ENCODE measurements around the gene ARMH3. TPM values are rescaled to one million over a fixed set of nuclear protein-coding genes. Genes with fewer than 3 reads are reported as not detected.

Gene ARMH3
- total RNA-seq, 1 donor from 2014 or later = 26.6 TPM

DNA sequence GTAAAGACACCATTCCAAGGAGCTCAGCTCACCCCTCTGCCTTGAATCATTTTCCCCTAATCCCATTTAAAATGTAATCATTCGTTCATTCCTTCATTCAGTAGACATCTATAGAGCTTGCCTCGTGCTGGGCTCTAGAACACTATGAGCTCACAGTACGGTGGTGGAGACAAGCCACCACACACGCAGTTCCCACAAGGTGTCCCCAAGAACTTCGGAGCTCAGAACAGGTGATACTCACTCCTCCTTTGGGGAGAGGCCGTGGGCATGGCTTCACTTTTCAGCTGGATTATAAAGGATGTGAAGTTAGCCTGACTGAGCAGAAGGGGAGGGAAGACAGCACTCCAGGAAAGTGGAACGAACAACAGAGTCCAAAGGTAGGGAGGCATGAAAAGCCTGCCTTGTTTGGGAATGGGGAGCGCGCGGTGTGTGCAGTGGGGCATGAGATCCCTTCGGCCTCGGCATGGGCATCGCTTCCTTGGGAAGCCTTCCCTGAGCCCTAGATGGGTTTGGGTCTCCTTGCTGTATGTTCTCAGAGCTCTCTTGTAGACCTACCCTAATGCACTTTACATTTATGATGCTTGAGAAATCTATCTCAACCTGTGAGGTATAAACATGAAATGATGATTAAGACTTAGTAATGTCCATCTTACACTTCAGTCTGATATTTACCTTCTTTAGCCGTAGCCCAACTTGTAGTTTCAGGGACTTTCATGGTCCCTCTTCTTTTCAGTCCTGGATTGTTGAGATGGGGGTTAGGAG is 236.9 kb downstream of the ARMH3 start:
- Mint-ChIP-seq H3K4me3 (peak overlapping the region; percentile 98), H3K27me3 (ENCODE audit: low read depth) (no peaks in the 10 kb centered on the region), H3K36me3 (no peaks in the 10 kb centered on the region), H3K4me1 (peaks cover 33% of the 10 kb centered on the region), H3K9me3 (no peaks in the 10 kb centered on the region), H3K27ac (peak overlapping the region; percentile 99)
- peak in 1 of 2 experiments; percentile 50 for DNase-seq (ENCODE audit: low spot score in 2 of 2, unreplicated experiment in 2 of 2)
- TF ChIP-seq, protein P1, sequence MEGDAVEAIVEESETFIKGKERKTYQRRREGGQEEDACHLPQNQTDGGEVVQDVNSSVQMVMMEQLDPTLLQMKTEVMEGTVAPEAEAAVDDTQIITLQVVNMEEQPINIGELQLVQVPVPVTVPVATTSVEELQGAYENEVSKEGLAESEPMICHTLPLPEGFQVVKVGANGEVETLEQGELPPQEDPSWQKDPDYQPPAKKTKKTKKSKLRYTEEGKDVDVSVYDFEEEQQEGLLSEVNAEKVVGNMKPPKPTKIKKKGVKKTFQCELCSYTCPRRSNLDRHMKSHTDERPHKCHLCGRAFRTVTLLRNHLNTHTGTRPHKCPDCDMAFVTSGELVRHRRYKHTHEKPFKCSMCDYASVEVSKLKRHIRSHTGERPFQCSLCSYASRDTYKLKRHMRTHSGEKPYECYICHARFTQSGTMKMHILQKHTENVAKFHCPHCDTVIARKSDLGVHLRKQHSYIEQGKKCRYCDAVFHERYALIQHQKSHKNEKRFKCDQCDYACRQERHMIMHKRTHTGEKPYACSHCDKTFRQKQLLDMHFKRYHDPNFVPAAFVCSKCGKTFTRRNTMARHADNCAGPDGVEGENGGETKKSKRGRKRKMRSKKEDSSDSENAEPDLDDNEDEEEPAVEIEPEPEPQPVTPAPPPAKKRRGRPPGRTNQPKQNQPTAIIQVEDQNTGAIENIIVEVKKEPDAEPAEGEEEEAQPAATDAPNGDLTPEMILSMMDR (IDR thresholded peaks at IDR 0.05; ENCODE audit: unreplicated experiment) = no peak

GRCh38 chr10:101818119-101818871 is 237.7 kb downstream of the ARMH3 start, which contains the start of gene OGA:
Gene OGA (minus strand): TSS chr10:101818444. CDS start chr10:101818022, 422 bp downstream.
- TF ChIP-seq, protein P1 (IDR thresholded peaks at IDR 0.05; ENCODE audit: unreplicated experiment) = no peak
- Mint-ChIP-seq H3K4me3 (peak within 1 kb of the TSS; percentile 98), H3K27ac (peak within 1 kb of the TSS; percentile 99), H3K4me1 (peaks cover 40% of the 10 kb centered on the region), H3K36me3 (no peaks in the 10 kb centered on the region), H3K27me3 (ENCODE audit: low read depth) (no peaks in the 10 kb centered on the region), H3K9me3 (no peaks in the 10 kb centered on the region)
- DNase-seq (ENCODE audit: low spot score in 2 of 2, unreplicated experiment in 2 of 2) = peak; percentile 97

GRCh38 chr10:101817337-101818118 is 238.4 kb downstream of the ARMH3 start:
- Mint-ChIP-seq H3K4me1 (peaks cover 41% of the 10 kb centered on the region), H3K27ac (peak overlapping the region; percentile 99), H3K4me3 (peak overlapping the region; percentile 98), H3K36me3 (peaks cover 2% of the 10 kb centered on the region), H3K9me3 (no peaks in the 10 kb centered on the region), H3K27me3 (ENCODE audit: low read depth) (no peaks in the 10 kb centered on the region)
- DNase-seq (ENCODE audit: low spot score in 2 of 2, unreplicated experiment in 2 of 2) = peak in 1 of 2 experiments; percentile 62
- TF ChIP-seq, protein P1 (IDR thresholded peaks at IDR 0.05; ENCODE audit: unreplicated experiment) = no peak

GRCh38 chr10:101816913-101817336 is 239.0 kb downstream of the ARMH3 start:
- Mint-ChIP-seq H3K4me3 (peak overlapping the region; percentile 98), H3K27me3 (ENCODE audit: low read depth) (no peaks in the 10 kb centered on the region), H3K4me1 (peaks cover 41% of the 10 kb centered on the region), H3K27ac (peak overlapping the region; percentile 99), H3K36me3 (peaks cover 2% of the 10 kb centered on the region), H3K9me3 (no peaks in the 10 kb centered on the region)
- TF ChIP-seq, protein P1 (IDR thresholded peaks at IDR 0.05; ENCODE audit: unreplicated experiment) = no peak
- DNase-seq (ENCODE audit: low spot score in 2 of 2, unreplicated experiment in 2 of 2) = no peak

DNA sequence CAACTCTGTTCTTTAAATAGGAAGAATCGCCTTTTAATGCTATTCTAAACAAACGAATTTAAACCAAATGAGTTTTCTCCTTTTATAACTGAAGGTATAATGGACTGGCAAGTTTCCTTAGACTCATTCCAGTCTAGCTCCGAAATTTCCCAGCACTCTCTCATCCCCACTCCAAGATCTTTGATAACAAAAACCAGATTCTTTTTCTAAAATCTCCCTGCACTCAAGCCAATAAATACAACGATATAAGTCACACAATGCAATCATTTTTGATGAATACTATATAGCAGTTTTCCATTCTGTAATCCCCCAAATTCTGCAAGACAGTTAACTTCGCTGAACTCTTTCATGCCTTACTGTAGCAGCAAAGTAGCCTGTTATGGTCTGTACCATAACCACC is 239.6 kb downstream of the ARMH3 start:
- H3K4me3 Mint-ChIP-seq = peak overlapping the region; percentile 98

More for the DNA sequence above, 239.6 kb downstream of the ARMH3 start:
- no peaks in the 10 kb centered on the region for H3K27me3 Mint-ChIP-seq (ENCODE audit: low read depth)
- H3K4me1 Mint-ChIP-seq = peaks cover 41% of the 10 kb centered on the region
- no peaks in the 10 kb centered on the region for H3K9me3 Mint-ChIP-seq
- H3K27ac Mint-ChIP-seq = peak overlapping the region; percentile 99
- peaks cover 3% of the 10 kb centered on the region for H3K36me3 Mint-ChIP-seq
- TF ChIP-seq, protein P1 (IDR thresholded peaks at IDR 0.05; ENCODE audit: unreplicated experiment) = no peak
- DNase-seq (ENCODE audit: low spot score in 2 of 2, unreplicated experiment in 2 of 2) = no peak
